ENCODE results near the gene GJB5. TPM values are rescaled to one million over a fixed set of nuclear protein-coding genes. Genes with fewer than 3 reads are reported as not detected.

GJB5 gene
- total RNA-seq, 1 experiment from 2014 or later: not detected

GRCh38 chr1:34746101-34746500, 8.7 kb upstream of the GJB5 start:
- Histone ChIP-seq H3K27me3 (ENCODE audit: control insufficient read depth, insufficient read depth, low read length) (no peaks in the 10 kb centered on the region), H3K4me1 (ENCODE audit: control insufficient read depth, insufficient read depth, low read length) (no peaks in the 10 kb centered on the region), H3K4me3 (ENCODE audit: low read depth in 2 of 2, low read length in 2 of 2) (no peak overlapping the region), H3K27ac (ENCODE audit: low read length) (no peak overlapping the region), H3K36me3 (ENCODE audit: control insufficient read depth, insufficient read depth, low read length) (no peaks in the 10 kb centered on the region), H3K9me3 (ENCODE audit: control insufficient read depth, insufficient read depth, low read depth, low read length) (no peaks in the 10 kb centered on the region)
- ChIA-PET POLR2A (no interaction called here), CTCF (no interaction called here)
- in situ Hi-C loops (cut with HindIII; ENCODE audit: low pct_unique_long_range_greater_than_20kb, low sequenced_read_pairs) (no loop called here), intact Hi-C loops (cut with micrococcal nuclease; ENCODE audit: unreplicated experiment) (loop anchor here (10.0 kb wide), 3 partner anchors 281 to 1011 kb away; no protein-coding TSS in a partner anchor)
- ATAC-seq (no peak), DNase-seq (ENCODE audit: low read depth, low spot score) (no peak)
- no TSS peak for BruUV-seq (replicated peaks)
- TF ChIP-seq SIN3A (IDR thresholded peaks at IDR 0.05; ENCODE audit: borderline replicate concordance, insufficient read depth, low read depth, low read length) (no peak), POLR2AphosphoS5 (IDR thresholded peaks at IDR 0.05; ENCODE audit: low read depth, low read length) (no peak), TCF7L2 (IDR thresholded peaks at IDR 0.05; ENCODE audit: low read depth, low read length) (no peak), REST (IDR thresholded peaks at IDR 0.05; ENCODE audit: insufficient read depth in 1 of 2, low read depth in 2 of 2, low read length in 1 of 2) (no peak)

GRCh38 chr1:34746785-34747637, 7.8 kb upstream of the GJB5 start:
- ChIA-PET CTCF (no interaction called here), POLR2A (no interaction called here)
- no peak for TF ChIP-seq TCF7L2 (IDR thresholded peaks at IDR 0.05; ENCODE audit: low read depth, low read length)
- TF ChIP-seq, protein P1, sequence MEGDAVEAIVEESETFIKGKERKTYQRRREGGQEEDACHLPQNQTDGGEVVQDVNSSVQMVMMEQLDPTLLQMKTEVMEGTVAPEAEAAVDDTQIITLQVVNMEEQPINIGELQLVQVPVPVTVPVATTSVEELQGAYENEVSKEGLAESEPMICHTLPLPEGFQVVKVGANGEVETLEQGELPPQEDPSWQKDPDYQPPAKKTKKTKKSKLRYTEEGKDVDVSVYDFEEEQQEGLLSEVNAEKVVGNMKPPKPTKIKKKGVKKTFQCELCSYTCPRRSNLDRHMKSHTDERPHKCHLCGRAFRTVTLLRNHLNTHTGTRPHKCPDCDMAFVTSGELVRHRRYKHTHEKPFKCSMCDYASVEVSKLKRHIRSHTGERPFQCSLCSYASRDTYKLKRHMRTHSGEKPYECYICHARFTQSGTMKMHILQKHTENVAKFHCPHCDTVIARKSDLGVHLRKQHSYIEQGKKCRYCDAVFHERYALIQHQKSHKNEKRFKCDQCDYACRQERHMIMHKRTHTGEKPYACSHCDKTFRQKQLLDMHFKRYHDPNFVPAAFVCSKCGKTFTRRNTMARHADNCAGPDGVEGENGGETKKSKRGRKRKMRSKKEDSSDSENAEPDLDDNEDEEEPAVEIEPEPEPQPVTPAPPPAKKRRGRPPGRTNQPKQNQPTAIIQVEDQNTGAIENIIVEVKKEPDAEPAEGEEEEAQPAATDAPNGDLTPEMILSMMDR (IDR thresholded peaks at IDR 0.05): no peak
- in situ Hi-C loops (cut with HindIII; ENCODE audit: low pct_unique_long_range_greater_than_20kb, low sequenced_read_pairs): no loop called here
- no peak for DNase-seq (ENCODE audit: low read depth, low spot score)
- Histone ChIP-seq H3K4me3 (ENCODE audit: low read depth in 2 of 2, low read length in 2 of 2) (no peak overlapping the region), H3K36me3 (ENCODE audit: control insufficient read depth, insufficient read depth, low read length) (no peaks in the 10 kb centered on the region), H3K27ac (ENCODE audit: low read length) (no peak overlapping the region), H3K27me3 (ENCODE audit: control insufficient read depth, insufficient read depth, low read length) (no peaks in the 10 kb centered on the region), H3K4me1 (ENCODE audit: control insufficient read depth, insufficient read depth, low read length) (no peaks in the 10 kb centered on the region), H3K9me3 (ENCODE audit: control insufficient read depth, insufficient read depth, low read depth, low read length) (no peaks in the 10 kb centered on the region)
- no peak for ATAC-seq
- intact Hi-C loops (cut with micrococcal nuclease; ENCODE audit: unreplicated experiment): loop anchor here (10.0 kb wide), 3 partner anchors 282 to 1012 kb away; no protein-coding TSS in a partner anchor
- BruUV-seq (replicated peaks): no TSS peak

DNA sequence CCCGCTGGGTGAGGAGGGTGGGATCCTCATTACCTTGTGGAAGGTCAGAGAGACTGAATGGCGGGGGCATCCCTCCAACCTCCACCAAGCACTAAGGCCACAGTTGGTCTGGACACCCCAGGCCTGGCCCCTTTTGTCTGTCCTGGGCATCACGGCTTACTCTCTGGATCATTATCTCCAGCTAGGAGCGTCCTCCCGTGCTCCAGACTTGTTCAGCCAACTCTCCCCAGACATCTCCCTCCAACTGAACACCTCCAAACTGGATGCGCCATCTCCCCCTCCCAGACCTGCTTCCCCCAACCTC, 7.3 kb upstream of the GJB5 start:
- Histone ChIP-seq H3K4me1 (ENCODE audit: control insufficient read depth, insufficient read depth, low read length) (no peaks in the 10 kb centered on the region), H3K27ac (ENCODE audit: low read length) (no peak overlapping the region), H3K4me3 (ENCODE audit: low read depth in 2 of 2, low read length in 2 of 2) (no peak overlapping the region), H3K9me3 (ENCODE audit: control insufficient read depth, insufficient read depth, low read depth, low read length) (no peaks in the 10 kb centered on the region), H3K36me3 (ENCODE audit: control insufficient read depth, insufficient read depth, low read length) (no peaks in the 10 kb centered on the region), H3K27me3 (ENCODE audit: control insufficient read depth, insufficient read depth, low read length) (no peaks in the 10 kb centered on the region)
- no peak for DNase-seq (ENCODE audit: low read depth, low spot score)
- CTCF ChIA-PET: no interaction called here
- in situ Hi-C loops (cut with HindIII; ENCODE audit: low pct_unique_long_range_greater_than_20kb, low sequenced_read_pairs): no loop called here
- intact Hi-C loops (cut with micrococcal nuclease; ENCODE audit: unreplicated experiment): loop anchor here (10.0 kb wide), 3 partner anchors 283 to 1013 kb away; no protein-coding TSS in a partner anchor
- ATAC-seq: no peak
- POLR2A ChIA-PET: no interaction called here
- TF ChIP-seq POLR2AphosphoS5 (IDR thresholded peaks at IDR 0.05; ENCODE audit: low read depth, low read length) (no peak), REST (IDR thresholded peaks at IDR 0.05; ENCODE audit: insufficient read depth in 1 of 2, low read depth in 2 of 2, low read length in 1 of 2) (no peak), SIN3A (IDR thresholded peaks at IDR 0.05; ENCODE audit: borderline replicate concordance, insufficient read depth, low read depth, low read length) (no peak), TCF7L2 (IDR thresholded peaks at IDR 0.05; ENCODE audit: low read depth, low read length) (no peak)
- TF ChIP-seq, protein P1 (IDR thresholded peaks at IDR 0.05): no peak
- BruUV-seq (replicated peaks): no TSS peak
